Epidermal melanocyte (primary cell): ENCODE data around the gene KLHL40.
A peak's percentile ranks its signal among the peaks of the same experiment; 100 is the strongest.

Source experiments
- DNase-seq: peaks from one replicate; pipeline ENCODE4 v3.0.0; 2011; ENCODE audit warnings: low spot score; ENCODE audit not compliant: insufficient read length

Gene KLHL40

DNA sequence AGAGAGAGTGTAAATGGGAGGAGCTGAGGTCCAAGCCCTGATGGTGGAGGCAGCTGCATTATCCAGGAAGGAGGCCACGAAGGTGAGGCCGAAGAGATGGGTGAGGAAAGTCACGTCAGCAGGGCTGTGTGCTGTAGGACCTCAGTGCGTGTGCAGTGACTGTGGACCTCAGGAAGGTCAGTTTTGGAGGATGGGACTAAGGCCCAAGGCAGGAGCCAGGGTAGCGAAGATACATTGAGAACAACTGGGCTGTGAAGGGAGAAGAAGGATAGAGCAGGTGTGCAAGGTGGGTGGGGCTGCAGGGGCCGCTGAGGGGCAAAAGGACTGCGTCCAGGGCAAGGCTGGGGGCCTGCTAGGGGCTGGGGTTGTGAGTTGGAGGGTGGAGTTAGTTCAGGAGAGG lies 4.9 kb downstream of the KLHL40 start:
- no peak for DNase-seq

DNA sequence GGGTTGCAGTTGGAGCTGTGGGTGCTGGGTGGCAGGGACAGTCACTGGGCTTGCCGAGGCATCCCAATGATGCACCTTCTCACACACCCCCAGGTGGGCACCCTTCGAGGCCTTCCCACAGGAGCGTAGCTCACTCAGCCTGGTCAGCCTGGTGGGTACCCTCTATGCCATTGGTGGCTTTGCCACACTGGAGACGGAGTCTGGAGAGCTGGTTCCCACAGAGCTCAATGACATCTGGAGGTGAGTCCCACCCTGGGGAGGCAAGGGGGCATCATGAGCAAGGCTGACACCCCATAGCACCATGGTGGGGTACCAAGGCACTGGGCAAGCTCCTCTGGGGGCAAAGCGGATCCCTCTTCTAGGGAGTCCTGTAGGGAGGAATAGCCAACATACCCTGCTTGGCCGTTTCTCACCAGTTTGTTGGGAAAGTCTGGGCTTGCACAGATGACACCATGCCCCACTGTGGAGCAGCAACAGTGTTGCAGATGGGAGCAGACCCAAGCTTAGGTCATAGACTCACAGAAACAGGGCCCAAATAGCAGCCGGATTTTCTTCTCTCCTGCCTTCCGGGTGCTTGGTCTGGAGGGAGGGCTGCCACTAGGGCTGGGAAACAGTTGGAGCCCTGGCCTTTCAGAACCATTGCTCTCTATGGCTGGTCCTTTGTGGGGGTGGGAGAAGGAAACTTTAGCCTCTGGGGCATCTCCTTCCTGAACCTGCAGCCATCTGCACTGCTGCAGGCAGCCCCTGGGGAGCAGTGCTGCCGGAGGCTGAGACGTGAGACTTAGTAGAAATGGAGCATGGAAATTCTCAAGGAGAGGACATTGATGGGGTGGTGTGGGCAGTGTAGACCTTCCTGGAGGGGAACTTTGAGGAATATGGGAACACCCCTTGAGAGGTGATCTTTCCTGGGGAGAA lies 5.7 kb downstream of the KLHL40 start:
- DNase-seq: no peak

DNA sequence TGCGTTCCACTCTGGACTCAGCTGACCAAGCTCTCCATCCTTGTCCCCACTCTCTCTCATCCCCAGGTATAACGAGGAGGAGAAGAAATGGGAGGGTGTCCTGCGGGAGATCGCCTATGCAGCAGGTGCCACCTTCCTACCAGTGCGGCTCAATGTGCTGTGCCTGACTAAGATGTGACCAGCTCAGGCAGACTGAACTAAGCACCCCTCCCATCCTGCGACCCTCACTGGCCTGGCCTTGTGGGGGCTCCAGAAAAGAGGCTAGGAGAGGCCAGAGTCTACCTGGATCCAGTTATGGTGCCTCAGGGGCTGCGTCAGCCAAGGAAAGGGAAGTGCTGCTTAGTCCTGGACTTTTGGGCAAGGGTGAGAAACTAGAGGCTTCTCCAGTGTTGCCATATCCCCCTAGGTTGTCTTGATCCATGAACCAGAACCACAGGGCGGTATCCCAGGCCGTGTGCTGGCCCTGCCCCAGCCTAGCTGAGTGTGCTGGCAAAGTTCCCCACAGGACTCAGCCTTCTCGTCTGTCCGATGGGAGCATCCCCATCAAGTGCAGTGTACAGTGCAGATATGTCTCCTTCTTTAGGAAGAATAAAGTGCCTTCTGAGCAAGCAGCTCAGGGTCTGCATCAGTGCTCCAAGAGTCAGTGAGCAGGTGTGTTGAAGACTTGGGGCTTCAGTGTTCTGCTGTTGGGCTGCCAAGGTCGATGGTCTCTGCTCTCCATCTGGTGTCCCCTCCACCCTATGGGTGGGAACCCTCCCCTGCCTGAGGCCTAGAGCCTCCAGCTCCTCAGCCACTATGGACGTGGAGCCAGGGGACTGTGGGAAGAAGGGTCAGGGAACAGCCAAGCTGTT lies 6.7 kb downstream of the KLHL40 start:
- no peak for DNase-seq

DNA sequence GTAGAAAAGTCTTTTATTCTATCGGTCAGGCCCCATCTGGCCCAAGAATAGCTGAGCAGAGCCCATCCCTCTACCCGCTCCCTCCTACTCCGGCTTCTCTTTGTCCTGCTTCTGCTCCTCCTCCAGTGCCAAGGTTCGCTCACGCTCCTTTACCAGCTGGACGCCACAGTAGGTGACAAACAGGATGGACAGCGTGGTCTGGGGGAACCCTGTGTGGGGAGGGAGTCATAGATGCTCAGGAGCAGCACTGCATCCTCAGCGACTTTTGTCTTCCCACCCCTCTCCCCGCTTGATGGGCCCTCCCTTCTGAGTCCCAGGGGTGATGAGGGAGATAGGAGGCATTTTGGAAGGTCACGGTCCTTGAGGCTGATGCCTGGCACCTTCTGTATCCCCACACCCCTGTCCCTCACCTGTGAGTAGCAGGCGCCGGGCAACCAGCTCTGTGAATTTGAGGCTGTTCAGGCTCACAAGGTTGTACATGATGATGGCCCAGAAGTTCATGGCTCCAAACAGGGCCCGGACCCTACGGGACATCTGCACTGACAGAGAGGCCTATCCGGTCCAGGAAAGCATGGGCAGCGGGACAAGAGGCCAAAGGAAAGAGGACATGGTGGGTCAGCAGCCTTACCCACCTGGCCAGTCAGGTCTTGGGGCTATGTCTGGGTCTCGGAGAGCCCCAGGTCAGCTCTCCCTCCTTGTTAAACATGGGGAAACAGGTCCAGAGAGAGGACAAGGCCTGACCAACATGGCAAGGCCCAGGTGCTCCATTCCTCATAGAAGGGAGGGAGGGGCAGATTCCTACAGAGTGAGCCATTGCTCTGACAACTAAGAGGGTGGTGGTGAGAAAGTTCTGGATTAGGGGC lies 7.6 kb downstream of the KLHL40 start:
- DNase-seq: no peak

DNA sequence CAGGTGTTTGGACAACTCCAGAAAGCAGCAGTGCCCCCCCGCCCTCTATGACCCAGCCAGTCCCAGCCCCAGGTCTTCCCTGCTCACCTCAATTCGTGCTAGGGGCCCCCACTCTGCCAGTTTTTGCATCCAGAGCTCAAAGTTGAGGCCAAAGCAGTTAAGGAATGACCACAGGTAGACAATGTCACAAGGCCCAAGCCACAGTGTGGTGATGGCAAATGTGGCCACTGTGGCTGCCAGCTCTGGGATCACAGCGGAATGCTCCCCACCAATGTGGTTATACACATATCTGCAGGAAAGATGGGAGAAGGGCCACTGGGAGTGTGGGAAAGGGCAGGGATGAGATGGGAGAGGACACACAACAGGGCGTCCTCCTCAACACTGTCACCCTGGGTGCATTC lies 8.2 kb downstream of the KLHL40 start:
- DNase-seq: no peak

DNA sequence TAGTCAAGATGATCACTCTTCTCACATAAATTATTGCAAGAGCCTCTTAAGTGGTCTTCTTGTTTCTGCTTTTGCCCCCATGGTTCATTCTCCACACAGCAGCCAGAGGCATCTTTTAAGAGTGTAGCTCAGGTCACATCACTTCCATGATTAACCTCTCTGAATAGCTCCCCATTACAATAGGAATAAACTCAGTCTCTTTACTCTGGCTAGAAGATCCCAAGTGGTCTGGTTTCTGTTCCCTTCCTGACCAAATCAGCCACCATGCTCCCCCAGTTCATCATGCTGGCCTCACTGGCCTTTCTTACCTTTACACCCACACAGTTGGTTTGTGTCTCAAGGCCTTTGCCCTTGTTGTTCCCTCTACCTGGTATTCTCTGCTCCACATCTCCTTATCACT lies 9.0 kb downstream of the KLHL40 start:
- no peak for DNase-seq

DNA sequence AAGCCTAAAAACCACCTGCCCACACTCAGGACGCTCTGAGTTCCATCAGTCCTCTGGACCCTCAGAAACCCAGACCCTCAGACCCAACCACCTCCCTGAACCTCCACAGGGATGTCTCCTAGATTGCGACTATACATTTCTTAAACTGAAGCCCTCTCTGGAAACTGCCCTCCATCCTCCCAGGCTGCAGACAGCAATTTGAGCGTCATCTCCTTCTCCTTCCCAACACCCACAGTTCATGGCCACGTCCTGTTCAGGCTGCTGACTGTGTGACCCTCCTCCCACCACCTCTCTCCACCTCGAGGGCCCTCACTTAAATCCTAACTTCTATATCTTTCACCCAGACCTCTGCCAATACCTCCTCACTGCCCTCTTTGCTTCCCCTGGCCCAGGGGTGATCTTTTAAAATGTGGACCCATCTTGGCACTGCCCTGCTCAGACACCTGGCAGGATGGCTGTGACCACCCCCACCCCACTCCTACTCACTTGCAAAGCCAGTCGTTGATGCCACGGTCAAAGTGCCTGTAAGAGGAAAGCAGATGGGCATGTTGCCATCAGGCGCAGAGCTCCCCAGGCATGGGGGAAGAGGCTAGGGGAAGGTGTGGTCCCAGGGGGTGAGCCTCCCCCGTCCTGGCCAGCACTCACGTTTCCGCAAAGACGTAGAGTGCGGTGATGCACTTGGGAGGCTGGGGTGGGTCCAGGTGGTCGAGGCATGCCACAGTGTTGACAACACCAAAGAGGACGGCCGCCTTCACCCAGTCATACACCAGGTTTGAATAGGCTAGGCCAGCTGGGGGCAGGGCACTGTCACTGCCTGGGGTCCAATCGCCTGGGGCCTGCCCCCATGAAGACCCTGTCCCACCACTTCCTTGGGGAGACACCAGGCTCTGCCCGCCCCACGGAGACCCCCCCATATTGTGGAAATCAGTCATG lies 11.3 kb downstream of the KLHL40 start:
- no peak for DNase-seq

DNA sequence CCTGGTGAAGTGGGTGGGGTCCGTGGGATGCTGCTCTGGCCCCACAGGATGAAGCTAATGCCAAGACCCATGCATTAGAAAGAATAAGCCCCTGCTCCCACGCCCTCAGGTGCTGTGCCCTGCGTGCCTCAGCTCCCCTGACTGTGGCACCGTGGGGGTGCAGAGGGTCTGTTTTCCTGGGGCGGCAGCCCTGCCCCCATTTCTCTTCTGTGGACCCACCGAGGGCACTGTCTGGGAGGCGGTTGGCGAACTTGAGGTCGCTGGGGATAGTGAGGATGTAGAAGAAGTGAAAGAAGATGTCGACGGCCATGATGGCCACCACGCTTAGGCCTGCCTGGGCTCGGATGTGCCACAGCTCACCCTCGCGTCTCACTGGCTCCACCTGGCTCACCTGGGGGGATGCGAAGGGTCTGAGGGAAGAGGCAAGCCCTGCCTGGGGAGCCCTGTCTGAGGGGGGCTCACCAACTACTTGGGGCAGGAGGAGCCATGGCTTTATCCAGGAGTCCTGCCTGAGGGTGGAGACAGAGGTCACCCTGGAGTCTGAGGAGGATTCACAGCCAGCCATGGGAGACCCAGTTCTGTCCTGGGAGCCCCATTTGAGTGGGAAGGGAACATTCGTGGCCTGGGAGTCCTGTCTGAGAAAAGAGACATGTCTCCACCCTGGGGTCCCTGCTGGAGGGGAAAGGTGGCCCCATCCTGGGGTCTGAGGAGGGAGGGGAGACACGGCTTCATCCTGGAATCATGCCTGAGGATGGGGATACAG lies 12.1 kb downstream of the KLHL40 start:
- DNase-seq: no peak

DNA sequence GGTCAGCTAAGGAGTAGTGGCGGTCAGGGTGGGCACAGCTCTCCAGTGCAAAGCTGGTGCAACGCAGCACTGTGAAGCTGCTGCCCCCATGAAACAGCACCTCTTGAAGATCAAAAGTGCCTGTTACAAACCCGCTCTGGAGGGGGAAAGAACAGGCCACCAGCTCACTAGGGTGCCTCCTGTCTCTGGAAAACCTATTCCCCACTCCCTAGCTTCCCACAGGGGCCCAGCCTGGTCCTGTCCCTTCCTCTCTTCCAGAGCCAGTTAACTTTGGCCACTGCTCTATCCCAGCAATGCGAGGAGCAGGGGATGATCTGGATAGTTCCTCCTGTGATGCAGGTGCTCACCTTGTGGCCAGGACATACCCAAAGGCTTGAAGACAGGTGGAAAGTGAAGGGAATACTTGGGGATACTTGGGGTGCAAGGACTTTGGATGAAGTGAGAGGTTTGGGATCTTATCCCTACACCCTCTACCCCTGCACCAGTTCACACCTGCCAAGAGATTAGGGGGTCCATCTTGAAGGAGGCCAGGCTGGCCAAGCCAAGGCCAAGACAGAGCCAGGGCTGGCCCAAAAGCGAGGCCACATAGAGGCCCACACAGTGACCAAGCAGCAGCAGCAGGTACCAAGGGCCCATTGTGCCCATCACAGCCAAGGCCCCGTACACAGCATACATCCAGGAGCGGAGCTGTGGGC lies 13.0 kb downstream of the KLHL40 start:
- no peak for DNase-seq

DNA sequence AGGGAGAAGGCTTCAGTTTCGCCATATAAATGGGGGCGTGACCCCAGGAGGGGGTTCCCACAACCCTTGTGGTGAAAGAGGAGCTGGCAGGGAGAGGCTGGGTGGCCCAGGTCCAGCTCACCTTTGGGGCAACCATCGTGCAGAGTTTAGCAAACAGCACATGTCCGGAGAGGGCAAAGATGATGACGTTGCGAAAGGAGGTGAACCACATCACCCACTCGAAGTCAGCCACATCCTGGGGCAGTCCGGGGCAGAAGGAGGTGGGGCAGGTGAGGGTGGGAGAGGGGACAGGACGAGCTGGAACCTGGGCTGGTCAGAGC lies 13.5 kb downstream of the KLHL40 start:
- DNase-seq: no peak

DNA sequence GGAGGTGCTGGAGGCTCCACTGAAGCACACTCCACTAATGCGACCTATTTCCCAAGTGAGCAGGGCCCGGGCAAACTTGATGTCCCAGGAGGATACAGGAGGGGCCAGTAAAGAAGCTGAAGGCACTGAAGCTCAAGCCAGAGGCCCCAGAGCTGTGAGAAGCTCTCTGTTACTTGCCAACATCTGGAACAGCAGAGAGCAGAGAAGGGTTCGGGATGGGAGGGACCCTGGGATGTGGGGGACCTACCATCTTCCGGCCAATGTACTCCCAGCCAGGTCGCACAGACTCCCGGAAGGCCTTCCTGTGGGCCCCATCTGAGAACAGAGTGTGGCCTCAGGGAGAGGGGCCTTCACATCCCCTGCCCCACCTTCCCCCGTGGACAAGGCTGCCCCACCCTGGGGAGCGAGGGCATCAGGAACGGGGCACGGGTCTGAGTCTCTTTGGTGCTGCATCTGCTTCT lies 14.2 kb downstream of the KLHL40 start:
- DNase-seq: no peak

DNA sequence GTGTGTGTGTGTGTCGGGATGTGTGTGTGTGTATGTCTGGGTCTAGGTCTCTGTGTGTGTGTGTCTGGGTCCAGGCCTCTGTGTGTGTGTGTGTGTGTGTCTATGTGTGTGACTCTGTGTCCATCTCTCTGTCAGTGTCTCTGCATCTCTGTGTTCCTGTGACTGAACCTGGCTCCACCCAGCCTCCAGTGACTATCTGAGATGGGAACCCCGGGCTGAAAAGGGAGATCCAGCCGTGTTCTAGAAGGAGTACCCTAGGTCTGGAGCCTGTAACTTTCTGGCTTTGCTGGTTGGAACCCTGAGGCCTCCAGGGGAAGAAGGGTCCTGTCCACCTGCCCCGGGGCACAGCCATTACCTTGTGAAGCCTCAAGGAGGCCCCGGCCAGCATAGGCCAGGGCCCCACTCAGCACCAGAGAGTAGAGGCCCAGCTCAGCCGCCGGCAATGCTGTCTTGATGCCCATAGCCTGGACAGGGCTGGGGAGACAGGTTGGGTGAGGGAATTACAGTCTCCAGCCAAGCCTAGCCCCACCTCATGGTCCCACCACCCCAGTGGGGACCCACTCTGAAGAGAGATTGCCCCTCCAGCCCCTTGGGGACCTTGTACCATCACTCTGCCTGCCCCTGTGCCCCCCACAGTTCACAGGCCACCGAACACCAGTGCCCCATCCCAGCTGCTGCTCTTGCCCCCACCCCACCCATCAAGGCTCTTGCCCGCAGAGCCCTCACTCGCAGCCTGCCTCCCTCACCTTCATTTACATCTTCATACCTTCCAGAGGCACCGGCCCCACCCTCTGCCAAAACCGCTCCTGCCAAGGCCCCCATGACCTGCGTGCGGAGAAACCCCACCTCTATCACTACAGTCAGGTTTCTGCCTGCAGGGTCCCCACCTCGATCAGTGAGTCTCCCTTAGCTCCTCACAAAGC lies 15.3 kb downstream of the KLHL40 start:
- no peak for DNase-seq

DNA sequence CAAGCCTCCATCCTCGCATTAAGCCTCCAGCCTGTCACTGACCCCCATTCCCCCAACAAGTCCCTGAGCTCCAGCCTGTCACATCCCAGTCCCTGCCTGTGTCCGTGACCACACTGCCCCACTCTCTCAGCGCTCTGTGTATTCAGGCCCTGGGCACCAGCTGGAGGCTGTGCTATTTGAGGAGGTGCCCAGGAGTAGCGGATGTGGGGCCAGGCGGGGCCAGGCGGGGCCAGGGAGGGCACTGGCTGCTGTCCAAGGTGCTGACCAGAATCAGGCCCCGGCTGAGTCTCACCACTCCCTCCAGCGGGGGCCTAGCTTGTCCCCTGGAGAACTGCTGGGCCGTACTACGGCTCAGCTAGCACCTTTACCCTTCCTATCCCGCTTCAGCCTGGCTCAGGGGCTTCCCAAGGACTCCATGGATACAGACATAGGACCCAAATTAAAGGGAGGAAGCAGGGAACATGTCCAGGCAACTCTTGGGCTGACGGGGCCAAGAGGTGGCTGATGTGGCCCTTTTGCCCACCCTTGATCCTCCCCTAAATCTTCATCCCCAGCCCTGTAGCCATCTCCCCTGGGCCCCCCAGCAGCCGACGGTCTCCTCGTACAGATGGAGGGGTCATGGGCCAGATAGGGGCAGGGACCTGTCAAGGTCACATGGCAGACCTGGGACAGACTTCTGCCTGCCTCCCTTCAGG lies 16.2 kb downstream of the KLHL40 start:
- peak; percentile 72 for DNase-seq

DNA sequence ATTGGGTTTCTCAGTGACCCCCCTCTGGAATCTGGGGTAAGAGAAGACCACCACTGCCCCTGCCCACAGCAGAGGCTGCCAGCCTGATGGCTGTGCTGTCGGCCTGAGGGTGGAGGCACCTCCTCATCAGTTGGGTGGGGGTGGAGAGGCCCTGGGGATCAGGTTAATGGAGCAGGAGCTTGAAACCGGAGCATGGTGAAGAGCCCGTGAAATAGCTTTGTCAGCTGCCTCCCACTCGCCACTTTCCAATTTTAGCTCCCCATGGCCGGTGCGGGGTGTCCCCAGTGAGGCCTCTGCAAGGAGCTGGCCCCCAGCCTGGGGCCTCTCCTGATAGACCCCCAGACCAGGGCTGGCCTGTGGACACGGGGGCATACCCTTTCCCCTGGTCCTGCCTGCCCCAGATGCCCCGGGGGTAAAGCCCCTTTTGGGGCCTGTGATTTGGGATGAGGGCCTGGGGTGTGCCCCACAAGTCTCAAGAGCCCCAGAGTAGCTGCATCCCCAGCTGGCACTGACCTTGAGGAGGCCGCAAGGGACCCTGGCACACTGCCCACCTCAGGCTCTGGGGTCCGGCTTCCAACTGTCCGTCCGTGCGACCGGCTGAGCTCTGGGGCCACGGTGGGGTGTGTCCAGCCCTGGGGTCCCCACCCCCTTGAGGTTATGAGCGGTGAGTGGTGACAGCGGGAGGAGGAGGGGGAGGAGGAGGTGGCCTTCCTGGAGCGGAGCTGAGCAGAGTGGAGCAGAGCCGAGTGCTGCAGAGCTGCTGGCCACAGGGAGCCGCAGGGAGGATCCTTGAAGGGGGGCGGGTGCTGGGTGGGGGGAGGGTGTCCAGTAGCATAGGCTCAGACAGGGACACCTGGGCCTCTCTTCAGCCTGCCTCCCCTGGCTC lies 17.0 kb downstream of the KLHL40 start, which contains the start of gene HHATL:
HHATL (minus strand) TSS at position 733 of the 886 bp plus-strand sequence. CDS start 1,972 bp downstream, outside the sequence.
- DNase-seq: no peak

DNA sequence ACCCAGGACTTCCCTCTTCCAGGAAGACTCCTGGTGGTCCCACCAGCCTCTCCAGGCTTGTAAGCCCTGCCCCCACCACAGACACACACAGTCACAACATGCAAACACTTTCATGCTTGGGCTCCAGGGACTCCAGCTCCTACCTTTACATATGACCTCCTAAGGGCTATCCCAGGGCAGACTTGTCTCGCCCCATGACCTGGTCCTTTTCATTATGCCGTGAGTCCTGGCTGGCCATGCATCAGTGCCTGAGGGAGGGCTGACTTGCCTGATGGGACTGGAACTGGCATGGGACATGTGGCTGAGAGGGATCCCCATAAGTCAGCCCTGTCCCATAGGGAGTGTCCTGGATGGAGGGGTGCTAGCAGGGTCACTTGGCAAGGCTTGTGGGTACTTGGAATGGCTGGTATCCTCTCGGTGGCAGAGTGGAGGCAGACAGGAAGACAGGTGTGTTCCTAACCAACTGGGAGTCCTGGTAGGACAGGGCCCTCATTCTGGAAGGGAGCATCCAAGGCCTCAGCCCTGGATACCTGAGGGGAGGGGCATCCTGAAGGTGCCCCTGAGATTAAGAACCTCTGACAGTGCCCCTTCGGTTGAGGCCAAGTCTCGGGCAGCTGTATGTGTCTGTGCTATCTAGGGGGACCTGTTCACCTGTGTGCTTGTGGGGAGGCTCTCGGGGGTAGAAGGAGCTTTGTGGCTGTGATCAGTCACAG lies 17.8 kb downstream of the KLHL40 start:
- DNase-seq: no peak

DNA sequence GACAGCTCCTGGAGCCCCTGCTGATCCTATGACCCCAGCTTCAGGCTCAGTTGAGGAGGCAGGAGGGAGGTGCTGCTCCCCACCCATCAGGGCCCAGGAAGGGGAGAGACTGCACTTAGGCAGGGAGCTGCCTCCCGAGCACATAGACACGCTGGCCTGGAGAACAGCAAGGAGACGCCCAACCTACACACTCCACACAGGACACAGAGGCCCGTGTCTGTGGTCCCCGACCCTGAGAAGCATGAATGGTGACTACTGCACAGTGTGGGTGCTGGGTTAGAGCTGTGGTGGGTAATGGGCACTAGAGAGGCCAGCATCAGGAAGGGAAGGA lies 18.3 kb downstream of the KLHL40 start:
- DNase-seq: no peak
